Measurements from ENCODE around the gene KLF6.

Gene KLF6

DNA sequence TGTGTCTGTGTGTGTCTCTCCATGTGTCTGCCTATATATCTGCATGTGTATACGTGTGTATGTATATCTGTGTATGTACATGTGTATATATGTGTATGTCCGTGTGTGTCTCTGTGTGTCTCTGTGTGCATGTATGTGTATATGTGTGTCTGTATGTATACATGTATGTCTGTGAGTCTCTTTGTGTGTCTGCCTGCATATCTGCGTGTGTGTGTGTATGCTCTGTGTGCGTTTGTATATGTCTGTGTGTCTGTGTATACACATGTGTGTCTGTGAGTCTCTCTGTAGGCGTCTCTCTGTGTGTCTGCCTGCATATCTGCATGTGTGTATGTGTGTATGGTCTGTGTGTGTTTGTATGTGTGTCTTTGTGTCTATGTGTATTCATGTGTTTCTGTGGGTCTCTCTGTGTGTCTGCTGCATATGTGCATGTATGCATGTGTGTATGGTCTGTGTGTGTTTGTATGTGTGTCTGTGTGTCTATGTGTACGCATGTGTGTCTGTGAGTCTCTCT is 23.7 kb upstream of the KLF6 start:
- no peak for DNase-seq

DNA sequence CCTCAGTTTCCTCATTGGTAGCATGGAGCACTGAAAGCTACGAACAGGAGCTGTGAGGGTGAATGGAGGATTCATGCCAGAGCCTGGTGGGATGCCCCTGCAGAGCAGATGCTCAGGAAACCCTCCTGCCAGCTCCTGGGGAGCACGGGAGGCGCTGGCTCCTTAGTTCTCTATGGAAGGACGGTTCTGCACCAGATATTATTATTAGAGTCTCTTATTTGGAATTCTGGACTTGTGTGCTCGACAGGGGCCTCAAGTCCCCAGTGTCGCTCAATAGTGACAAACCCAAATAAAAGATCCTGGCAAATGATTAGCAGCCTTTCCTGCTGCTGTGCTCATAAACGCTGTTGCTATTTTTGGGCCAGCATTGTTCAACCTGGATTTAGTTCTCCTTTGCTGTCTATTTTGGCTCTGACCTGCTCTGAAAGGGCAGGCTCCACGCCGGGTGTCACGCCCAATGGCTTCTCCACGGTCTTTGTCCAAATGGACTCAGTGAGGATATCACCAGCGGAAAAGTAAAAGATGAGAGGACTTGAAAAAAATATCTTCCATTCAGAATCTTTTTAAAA is 23.0 kb upstream of the KLF6 start:
- no peak for DNase-seq

DNA sequence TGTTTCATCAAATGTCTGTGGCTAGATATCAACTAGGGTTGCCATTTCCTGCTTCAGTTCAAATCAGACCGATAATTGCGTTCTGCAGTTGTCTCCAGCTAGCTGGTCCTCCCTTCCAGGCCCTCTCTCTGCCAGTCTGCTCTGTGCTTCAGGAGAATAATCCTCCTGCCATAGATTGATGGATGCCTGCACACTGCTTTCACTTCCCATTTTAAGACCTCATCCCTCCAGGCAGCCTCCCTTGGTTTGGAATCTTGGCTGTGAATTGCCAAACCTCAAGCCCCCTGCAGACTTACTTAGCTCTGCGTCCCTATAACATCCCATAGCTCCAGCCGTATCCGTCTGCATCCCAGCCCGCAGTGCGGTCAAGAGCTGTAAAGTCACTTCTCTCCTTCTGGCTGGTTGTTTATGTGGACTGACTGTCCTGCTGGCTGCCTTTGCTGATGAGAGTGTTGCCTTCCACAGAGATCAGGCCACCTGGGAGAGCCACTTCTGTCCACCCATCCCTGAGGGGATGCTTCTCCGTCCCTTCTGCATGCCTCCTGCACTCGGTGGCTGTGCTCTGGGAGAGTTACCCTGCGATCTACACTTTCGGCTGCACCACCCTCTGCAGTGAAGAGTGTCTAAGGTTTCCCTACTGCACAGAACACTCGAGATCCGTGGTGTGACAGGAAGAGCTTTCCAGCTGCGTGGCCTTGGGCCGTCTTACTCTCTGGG is 22.4 kb upstream of the KLF6 start:
- no peak for DNase-seq

DNA sequence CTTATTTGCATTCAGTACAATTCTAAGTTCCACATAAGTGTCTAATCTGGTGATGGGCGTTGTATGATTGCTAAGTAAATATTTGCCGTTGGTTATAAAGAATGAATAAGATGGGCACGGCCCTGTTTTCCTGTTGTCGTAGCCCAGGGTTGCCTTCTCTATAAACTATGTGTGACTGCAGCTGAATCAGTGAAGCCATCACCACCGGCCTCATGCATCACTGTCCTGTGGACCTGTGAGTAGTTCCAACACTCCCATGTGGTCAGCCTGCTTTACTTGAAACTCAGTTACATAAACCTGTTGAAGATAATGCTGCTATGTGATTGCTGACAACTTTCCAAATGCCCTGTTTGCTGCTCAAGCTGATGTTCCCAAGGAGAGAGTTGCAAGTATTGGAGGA is 21.6 kb upstream of the KLF6 start:
- no peak for DNase-seq

DNA sequence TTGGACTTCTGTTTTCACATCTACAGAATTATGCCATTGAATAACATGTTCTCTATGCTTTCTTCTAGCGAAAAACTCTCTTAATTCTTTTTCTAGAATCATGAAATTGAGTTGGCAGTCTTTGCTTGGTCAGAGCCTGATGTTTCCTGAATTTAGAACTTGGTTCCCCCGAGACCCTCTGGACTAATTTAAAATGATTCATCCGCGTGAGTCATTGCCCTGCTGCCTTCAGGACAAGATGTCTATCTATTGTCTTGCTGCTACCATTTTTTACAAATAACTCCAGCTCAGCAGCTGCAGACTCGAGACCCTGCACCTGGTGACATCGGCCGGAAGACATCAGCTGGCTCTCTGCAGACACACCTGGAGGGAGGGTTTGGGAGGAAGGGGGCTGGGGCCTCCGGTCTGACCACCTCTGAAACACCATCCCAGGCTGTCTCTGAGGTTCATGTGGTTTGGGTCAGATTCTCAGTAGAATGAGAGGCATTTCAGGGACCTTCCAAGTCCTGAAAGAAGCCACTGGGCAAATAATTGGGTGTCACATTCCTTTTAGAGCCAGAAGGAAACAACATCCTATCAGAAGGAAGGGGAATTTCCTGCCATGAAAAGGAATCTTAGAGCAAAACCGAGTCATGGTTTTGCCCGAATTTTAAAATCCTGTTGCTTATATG is 20.9 kb upstream of the KLF6 start:
- DNase-seq = peak; percentile 68

DNA sequence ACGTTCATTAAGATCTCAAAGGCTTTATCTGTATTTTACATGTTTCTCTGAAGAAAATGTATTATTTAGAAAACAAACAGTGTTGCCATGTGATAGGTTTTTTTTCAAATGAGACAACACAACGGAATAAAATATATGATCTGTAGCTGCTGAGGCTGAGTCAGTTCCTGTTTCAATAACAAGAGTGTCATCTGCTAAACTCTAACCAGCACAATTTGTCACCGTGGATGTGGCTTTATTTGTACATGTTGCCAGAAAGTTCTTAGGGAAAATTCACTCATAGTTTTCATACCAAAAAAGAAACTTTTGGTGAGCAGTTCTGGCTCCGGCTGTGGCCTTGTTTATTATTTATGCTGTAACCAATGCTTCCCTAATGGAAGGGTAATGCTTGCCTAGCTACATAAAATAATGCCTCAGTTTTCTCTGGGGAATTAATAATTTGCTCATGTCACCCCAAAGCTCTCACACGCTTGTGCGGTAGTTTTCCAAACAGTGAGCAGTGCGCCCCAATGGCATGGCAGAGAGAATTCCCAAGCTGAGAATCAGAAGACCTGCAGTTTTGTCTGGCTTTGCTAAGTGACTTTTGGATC is 20.3 kb upstream of the KLF6 start:
- no peak for DNase-seq

DNA sequence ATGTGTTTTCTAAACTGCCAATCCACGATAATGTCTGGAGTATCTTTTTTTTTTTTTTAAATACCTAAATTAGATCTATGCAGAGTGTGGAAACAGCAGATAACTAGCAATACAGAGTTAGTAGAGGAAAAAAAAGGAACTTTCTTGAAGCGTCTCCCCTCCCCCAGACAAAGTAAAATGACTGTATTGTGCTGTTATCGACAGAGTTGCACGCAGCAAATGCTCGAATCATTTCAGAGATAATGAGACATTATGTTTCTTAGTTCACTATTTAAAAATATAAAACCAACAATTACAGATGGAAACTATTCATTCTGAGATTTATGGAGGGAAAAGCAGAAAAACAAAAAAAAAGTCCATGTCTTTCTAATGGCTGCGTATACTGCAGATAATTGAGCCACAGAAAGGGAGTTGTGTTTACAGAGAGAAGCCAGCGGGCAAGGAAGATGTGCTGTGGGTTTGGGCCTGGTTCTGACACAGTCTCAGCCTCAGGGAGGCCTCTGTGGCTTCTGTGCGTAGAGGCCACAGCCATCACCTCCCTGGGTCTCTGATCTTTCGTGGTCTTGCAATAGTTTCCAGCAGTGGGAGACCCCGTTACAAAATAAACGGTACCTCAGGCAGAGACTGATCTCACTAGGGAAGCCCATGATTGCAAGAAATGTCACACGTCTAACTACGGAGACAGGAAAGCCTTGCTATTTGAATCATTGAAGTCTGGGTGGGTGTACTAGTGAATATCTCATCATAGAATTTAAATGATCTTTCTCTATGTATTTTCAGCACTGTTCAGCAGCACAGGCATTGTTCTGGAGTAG is 19.1 kb upstream of the KLF6 start:
- DNase-seq = no peak

DNA sequence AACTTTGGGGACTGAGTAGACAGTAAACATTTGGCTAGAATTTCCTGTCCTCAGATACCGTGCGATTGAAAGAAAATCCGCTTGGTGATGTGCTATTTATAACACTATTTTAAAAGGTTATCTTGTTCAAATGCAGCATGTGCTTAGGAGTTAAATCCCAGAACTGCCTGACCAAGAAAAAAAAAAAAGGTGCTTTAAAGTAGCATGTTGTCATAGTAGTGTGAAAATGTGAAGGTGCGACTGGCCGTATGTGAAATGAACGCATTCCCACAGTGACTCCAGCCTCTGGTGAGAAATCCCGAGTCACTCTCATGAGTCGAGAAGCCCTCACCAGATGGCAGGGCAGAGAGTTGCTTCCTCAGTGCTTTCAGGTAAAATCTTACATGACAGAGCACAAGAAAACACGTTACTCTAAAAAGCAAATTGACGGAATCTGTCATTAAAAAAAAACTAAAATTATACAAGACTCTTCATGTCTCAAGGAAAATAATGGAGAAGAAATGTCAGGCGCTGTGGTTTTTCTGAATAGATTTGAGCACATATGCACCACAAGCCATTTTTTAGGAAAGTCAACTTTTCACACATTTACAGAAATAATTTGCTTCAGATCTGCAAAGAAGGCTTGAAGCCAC is 18.4 kb upstream of the KLF6 start:
- no peak for DNase-seq

DNA sequence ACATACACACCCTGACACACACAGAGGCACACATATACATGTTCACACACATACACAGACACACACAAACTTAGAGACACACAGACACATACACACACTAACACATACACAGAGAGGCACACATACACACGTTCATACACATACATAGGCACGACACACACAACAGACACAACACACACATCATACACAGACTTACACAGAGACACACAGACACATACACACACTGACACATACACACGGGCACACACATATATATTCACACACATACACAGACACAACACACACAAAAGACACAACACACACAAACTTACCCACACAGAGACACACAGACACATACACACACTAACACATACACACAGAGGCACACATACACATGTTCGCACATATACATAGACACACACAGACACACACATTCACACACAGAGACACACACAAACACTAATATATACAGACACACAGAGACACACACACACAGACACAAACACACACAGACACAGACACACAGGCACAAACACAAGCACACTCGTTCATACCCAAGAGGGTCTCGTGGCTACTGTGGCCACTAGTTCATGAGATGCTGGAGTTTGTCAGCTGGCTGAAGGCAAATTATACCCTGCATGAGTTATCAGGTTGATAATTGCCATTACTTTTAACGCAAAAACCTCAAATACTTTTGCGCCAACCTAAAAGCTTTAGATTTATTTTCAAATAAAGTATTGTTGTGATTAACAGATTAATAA is 17.7 kb upstream of the KLF6 start:
- DNase-seq = no peak

DNA sequence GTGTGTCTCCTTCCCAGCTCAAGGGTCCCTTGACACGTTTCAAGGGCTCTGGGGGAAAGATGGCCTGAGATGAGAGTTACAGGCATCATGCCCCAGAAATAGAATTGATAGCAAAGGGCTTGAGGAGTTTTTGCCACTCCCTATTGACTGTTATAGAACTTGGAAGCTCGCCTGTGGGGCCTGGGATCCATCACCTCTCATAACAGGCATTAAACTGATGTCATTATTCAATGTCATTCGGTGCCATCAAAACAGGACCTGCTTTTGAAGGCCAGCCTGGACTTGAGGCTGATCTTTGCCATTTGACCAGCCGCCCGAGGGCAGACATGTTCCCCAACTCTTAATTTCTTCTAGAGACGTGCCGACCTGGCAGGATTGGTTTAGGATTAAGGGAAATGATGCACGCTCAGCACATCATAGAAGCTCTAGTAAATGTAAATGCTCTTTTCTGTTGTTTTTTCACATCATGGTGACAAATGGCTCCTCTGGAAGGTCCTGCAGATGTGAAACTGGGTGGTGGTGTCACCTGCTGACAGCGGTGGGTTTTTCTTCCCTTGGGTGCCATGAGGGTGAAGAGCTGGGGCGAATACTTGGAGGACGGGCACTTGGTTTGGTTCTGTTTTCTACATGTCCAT is 16.7 kb upstream of the KLF6 start:
- DNase-seq = no peak

DNA sequence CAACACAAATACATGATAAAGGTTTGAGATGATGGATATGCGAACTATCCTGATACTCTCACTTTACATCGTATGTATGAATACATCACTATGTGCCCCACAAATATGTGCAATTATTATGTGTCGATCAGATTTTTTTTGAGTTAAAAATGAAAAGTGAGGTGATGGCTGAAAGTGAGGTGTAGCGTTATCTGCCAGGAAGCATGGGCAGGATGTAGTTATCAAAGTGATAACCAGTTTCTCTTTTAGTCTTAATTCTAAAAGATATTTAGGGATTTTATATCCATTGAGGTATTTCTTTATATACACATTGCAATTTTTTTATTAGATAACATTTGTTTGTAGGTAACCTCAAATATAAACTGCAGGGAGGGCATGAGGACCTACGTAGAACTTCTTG is 15.6 kb upstream of the KLF6 start:
- DNase-seq = no peak

DNA sequence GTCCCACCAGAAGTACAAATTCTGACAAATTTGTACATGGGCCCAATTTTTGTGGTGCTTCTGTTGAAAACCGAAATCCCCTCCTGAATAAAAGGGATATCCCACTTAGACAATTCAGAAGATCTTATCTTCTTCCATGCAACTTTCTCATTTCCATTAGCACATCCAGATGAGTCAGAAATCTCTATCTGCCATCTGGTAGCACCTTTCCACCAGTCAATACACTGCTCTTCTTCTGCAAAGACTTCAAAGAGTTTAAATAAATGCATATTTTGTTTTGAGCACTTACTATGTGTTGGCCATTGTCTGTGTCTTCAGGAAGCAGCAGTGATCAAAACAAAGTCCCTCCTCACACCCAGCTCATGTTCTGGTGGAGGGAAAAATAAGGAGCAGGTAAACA is 12.7 kb upstream of the KLF6 start:
- no peak for DNase-seq

DNA sequence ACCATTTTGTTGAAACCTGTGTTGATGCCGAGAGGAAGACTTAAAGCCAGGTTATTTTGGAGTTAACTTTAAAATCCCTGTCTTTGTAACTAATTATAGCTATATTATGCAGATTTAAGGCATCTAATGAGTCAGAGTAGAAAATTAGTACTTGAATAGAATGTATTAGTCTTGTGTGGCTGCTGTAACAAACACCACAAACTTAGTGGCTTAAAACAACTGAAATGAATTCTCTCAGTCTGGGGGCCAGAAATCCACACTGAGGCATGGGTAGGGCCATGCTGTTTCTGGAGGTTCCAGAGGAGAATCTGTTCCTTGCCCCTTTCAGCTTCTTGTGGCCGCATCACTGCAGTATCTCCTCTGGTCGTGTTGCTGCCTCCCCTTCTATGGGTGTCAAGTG is 8.5 kb upstream of the KLF6 start:
- DNase-seq = no peak

DNA sequence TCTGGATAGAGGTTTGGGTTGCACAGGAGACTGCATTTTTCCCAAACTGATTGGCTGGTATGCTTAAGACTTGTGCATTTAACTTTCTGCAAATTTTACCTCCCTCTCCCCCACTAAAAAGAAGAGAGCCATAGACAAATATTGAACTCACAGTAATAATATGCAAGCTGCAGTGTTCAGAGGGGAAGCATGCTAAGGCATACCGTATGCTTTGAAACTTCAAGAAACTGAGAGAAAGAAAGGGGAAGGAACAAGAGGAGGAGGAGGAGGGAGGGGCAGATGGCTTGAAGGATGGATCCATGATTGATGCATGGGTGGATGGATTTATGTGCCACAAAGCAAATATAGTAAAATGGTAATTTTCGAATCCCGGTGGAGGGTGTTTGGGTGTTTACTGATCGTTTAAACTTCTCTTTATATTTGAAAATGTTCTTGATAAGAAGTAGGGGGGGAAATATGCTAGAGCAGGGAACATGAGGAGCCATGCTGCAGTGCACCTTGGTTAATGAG is 7.8 kb upstream of the KLF6 start:
- no peak for DNase-seq

DNA sequence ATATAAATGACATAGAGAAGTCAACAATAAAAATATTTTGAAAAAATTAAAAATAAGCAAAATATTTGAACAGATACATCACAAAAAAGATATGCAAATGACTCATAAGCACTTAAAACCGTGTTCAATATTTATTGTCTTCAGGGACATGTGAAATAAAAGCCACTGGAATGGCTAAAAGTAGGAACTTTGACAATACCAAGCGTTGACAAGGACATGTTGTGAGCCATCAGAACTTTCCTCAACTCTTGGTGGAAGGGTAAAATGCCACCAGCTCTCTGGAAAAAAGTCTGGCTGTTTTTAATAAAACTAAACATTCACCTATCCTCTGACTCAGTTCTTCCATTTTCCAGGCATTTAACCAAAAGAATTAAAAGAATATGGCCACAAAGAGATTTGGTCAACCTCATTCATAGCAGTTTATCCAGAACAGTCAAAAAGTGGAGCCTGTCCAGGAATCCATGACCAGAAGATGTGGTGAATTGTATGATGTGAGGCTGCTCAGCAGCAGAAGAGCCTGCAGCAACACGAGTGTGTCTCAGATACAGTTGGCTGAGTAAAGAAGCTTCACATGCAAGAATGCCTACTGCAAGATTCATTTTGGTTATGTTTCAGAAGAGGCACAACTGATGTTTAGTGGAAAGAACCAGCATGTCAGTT is 7.1 kb upstream of the KLF6 start:
- DNase-seq = no peak

DNA sequence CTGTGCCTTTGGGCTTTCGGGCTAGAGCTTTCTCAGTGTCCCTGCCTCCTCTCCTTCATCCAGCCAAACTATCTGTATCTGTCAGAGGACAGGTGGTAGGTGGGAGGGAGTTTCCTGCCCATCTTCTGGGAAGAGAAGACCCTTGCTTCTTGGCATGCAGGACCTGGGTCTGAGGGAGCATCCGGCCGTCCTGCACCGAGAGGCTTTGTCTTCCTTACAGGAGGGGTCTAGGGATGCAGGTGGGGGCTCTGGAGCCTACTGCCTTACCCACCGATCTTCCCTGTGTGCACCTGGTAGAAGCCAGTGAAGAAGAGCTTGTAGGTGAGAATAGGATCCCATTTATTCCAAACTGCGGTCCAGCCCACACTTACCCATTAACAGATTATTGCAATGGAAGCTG is 5.8 kb upstream of the KLF6 start:
- no peak for DNase-seq

DNA sequence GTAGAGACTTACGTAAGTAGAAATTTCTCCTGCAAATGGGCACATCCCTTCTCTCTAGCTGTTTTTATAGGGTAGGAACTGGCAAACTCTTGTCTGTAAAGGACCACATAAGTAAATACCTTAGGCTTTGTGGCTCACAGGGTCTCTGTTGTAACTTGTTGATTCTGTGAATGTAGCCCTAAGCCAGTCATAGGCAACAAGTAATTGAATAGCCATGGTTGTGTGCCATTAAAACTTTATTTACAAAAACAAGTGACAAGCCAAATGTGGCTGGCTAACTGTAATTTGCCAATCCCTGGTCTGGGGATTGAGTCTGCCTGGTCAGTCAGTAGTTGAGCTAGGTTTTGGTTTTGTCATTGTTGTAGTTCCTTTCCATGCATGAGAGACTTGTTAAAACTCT is 5.3 kb upstream of the KLF6 start:
- DNase-seq = no peak

DNA sequence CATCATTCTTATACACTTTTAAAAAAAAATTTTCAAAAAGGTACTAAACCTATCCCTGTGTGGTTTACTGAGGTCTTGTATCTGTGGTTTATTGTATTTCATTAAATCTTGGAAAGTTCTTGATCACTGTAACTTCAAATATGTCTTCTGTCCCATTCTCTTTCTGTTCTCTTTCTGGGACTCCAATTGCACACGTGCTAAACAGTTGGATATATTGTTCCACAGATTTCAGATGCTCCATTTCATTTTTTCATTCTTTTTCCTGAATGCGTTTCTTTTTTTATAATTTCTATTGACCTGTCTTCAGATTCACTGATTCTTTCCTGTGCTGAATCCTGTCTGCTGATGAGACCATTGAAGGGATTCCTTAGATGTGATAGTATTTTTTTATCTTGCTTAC is 4.6 kb upstream of the KLF6 start:
- no peak for DNase-seq

DNA sequence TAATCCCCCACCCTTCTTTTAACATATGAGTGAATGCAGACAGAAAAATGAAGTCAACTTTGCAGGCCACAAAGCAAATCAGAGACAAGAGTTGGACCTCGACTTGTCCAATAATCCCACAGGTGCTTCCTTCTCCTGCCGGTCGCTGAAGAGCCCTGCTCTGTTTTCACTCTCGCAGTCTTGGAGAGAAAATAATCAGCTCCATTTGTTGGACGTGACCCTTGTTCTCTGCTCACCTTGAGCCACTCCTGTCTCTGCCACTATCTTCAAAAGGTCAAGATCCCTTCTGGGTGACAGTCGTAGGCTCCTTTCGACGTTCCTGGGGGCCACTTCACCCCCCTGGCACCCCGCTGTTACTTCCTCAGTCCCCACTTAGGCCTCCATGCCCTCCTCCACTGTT is 2.8 kb upstream of the KLF6 start:
- DNase-seq = no peak

DNA sequence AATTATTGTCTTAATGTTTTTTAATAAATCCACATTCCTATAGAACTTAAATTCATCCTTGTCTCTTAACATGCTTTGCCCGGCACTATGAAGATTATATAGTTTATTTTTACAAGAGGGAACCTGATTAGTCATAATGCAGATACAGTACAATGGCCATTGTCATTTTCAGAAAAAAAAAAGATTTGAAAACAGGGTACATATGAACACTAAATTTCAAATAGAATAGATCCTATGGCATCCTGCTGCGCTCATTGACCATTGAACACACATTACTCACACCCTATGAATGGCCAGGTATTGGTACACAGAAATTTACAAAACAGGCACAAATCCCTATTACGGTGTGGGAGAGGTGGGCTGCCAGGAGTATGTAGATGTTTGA is 2.0 kb upstream of the KLF6 start:
- no peak for DNase-seq
